ENCODE data around the gene GLIPR2.
"Not testable (repeated sequence)": the region's sequence is repeated elsewhere in the genome, so short reads cannot be mapped to it uniquely, and the experiment has no call there.

The GLIPR2 gene

GRCh38 chr9:36174271-36174670 is 37.7 kb downstream of the GLIPR2 start (continued):
- TF ChIP-seq, protein P1, sequence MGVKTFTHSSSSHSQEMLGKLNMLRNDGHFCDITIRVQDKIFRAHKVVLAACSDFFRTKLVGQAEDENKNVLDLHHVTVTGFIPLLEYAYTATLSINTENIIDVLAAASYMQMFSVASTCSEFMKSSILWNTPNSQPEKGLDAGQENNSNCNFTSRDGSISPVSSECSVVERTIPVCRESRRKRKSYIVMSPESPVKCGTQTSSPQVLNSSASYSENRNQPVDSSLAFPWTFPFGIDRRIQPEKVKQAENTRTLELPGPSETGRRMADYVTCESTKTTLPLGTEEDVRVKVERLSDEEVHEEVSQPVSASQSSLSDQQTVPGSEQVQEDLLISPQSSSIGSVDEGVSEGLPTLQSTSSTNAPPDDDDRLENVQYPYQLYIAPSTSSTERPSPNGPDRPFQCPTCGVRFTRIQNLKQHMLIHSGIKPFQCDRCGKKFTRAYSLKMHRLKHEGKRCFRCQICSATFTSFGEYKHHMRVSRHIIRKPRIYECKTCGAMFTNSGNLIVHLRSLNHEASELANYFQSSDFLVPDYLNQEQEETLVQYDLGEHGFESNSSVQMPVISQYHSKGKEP (tag by site-specific recombination; IDR thresholded peaks at IDR 0.05) = no peak
- TF ChIP-seq ZNF366 (tag by site-specific recombination; conservative IDR thresholded peaks at IDR 0.05) = no peak
- no peak for TF ChIP-seq SP2 (tag by site-specific recombination; IDR thresholded peaks at IDR 0.05)
- TF ChIP-seq SETDB1 (IDR thresholded peaks at IDR 0.05; ENCODE audit: insufficient read length, low read length) = no peak
- no peak for TF ChIP-seq ZNF473 (tag by site-specific recombination; IDR thresholded peaks at IDR 0.05)
- no peak for TF ChIP-seq ATF2 (tag by site-specific recombination; IDR thresholded peaks at IDR 0.05; ENCODE audit: low read depth)
- TF ChIP-seq ZNF202 (tag by site-specific recombination; IDR thresholded peaks at IDR 0.05; ENCODE audit: borderline replicate concordance) = no peak

GRCh38 chr9:36174731-36175130 is 38.2 kb downstream of the GLIPR2 start:
- ChIA-PET POLR2A (interaction anchor here (0.7 to 2.4 kb wide), 2 partner anchors 15 to 139 kb away, joined by 3 to 12 read pairs; partner anchors contain the start of gene CLTA), CTCF (interaction anchor here (2.2 to 4.6 kb wide), 2 partner anchors 8 to 72 kb away, joined by 8 to 31 read pairs; no protein-coding TSS in a partner anchor)
- H3K4me3 ChIP-seq (ENCODE audit: low read depth, low read length) = no peak overlapping the region

GRCh38 chr9:36175209-36175608 is 38.7 kb downstream of the GLIPR2 start:
- H3K36me3 ChIP-seq (ENCODE audit: control insufficient read depth in 2 of 2, insufficient read depth in 1 of 2, low read length in 2 of 2); H3K4me3 ChIP-seq (ENCODE audit: low read depth, low read length); H3K27ac ChIP-seq (ENCODE audit: extremely low read depth, low read depth, low read length); H3K9me3 ChIP-seq (ENCODE audit: control insufficient read depth, insufficient read depth, low read depth, low read length); H3K4me1 ChIP-seq (ENCODE audit: control insufficient read depth, insufficient read depth, low read length): not testable (repeated sequence)
- POLR2A ChIA-PET = interaction anchor here (0.7 to 2.4 kb wide), 2 partner anchors 15 to 139 kb away, joined by 3 to 12 read pairs; partner anchors contain the start of gene CLTA
- CTCF ChIA-PET = interaction anchor here (2.2 to 4.6 kb wide), 2 partner anchors 8 to 73 kb away, joined by 8 to 31 read pairs; no protein-coding TSS in a partner anchor

More at GRCh38 chr9:36174731-36175130, 38.2 kb downstream of the GLIPR2 start:
- H3K9me3 ChIP-seq (ENCODE audit: control insufficient read depth, insufficient read depth, low read depth, low read length) = no peaks in the 10 kb centered on the region
- TF ChIP-seq, protein P1 (tag by site-specific recombination; IDR thresholded peaks at IDR 0.05) = no peak
- no peak for TF ChIP-seq GLI4 (tag by site-specific recombination; IDR thresholded peaks at IDR 0.05)
- no peak for TF ChIP-seq TRIM28 (IDR thresholded peaks at IDR 0.05; ENCODE audit: borderline replicate concordance, low read length)
- no peak overlapping the region for H3K27ac ChIP-seq (ENCODE audit: extremely low read depth, low read depth, low read length)
- H3K4me1 ChIP-seq (ENCODE audit: control insufficient read depth, insufficient read depth, low read length) = no peaks in the 10 kb centered on the region
- H3K36me3 ChIP-seq (ENCODE audit: control insufficient read depth in 2 of 2, insufficient read depth in 1 of 2, low read length in 2 of 2) = no peaks in the 10 kb centered on the region

DNA sequence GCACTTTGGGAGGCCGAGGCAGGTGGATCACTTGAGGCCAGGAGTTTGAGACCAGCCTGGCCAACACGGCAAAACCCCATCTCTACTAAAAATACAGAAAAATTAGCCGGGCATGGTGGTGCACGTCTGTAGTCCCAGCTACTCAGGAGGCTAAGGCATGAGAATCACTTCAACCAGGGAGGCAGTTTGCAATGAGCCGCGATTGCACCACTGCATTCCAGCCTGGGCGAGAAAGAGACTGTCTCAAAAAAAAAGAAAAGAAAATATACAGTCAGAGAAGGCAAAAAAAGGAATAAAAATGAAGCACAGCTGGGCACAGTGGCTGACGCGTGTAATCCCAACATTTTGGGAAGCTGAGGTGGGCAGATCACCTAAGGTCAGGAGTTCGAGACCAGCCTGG is 40.0 kb downstream of the GLIPR2 start:
- H3K4me3 ChIP-seq (ENCODE audit: low read depth, low read length); H3K9me3 ChIP-seq (ENCODE audit: control insufficient read depth, insufficient read depth, low read depth, low read length); POLR2A ChIA-PET; H3K27ac ChIP-seq (ENCODE audit: extremely low read depth, low read depth, low read length); H3K36me3 ChIP-seq (ENCODE audit: control insufficient read depth in 2 of 2, insufficient read depth in 1 of 2, low read length in 2 of 2); H3K4me1 ChIP-seq (ENCODE audit: control insufficient read depth, insufficient read depth, low read length): not testable (repeated sequence)
- CTCF ChIA-PET = interaction anchor here (0.9 to 4.6 kb wide), 3 partner anchors 10 to 14 kb away, joined by 3 to 31 read pairs (median 3); partner anchors contain the start of gene CLTA

- CTCF ChIA-PET = interaction anchor here (0.6 to 4.6 kb wide), 3 partner anchors 11 to 73 kb away, joined by 3 to 31 read pairs (median 5); no protein-coding TSS in a partner anchor
- TF ChIP-seq MEIS1 (CRISPR knock-in tag; IDR thresholded peaks at IDR 0.05; ENCODE audit: borderline replicate concordance) = no peak
- no peak for TF ChIP-seq ZNF138 (tag by site-specific recombination; IDR thresholded peaks at IDR 0.05; ENCODE audit: borderline replicate concordance)
- TF ChIP-seq ZNF324 (tag by site-specific recombination; IDR thresholded peaks at IDR 0.05) = no peak
- TF ChIP-seq ZNF23 (tag by site-specific recombination; IDR thresholded peaks at IDR 0.05; ENCODE audit: borderline replicate concordance) = no peak
- TF ChIP-seq, protein P2, sequence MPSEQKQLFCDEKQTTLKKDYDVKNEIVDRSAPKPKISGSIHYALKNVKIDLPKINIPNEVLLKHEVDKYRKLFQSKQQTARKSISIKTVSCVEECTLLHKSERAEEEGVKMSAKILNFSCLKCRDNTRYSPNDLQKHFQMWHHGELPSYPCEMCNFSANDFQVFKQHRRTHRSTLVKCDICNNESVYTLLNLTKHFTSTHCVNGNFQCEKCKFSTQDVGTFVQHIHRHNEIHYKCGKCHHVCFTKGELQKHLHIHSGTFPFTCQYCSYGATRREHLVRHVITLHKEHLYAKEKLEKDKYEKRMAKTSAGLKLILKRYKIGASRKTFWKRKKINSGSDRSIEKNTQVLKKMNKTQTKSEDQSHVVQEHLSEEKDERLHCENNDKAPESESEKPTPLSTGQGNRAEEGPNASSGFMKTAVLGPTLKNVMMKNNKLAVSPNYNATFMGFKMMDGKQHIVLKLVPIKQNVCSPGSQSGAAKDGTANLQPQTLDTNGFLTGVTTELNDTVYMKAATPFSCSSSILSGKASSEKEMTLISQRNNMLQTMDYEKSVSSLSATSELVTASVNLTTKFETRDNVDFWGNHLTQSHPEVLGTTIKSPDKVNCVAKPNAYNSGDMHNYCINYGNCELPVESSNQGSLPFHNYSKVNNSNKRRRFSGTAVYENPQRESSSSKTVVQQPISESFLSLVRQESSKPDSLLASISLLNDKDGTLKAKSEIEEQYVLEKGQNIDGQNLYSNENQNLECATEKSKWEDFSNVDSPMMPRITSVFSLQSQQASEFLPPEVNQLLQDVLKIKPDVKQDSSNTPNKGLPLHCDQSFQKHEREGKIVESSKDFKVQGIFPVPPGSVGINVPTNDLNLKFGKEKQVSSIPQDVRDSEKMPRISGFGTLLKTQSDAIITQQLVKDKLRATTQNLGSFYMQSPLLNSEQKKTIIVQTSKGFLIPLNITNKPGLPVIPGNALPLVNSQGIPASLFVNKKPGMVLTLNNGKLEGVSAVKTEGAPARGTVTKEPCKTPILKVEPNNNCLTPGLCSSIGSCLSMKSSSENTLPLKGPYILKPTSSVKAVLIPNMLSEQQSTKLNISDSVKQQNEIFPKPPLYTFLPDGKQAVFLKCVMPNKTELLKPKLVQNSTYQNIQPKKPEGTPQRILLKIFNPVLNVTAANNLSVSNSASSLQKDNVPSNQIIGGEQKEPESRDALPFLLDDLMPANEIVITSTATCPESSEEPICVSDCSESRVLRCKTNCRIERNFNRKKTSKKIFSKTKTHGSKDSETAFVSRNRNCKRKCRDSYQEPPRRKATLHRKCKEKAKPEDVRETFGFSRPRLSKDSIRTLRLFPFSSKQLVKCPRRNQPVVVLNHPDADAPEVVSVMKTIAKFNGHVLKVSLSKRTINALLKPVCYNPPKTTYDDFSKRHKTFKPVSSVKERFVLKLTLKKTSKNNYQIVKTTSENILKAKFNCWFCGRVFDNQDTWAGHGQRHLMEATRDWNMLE (tag by site-specific recombination; conservative IDR thresholded peaks at IDR 0.05; ENCODE audit: low read depth) = no peak
- TF ChIP-seq ZNF112 (tag by site-specific recombination; IDR thresholded peaks at IDR 0.05) = no peak
- TF ChIP-seq ZNF133 (tag by site-specific recombination; IDR thresholded peaks at IDR 0.05) = no peak
Observed at GRCh38 chr9:36177571-36177970, 41.0 kb downstream of the GLIPR2 start.

More at GRCh38 chr9:36177571-36177970, 41.0 kb downstream of the GLIPR2 start:
- POLR2A ChIA-PET = interaction anchor here (0.6 to 1.3 kb wide), 3 partner anchors 10 to 82 kb away, joined by 3 to 5 read pairs (median 3); partner anchors contain the start of gene CLTA
- no peak overlapping the region for H3K4me3 ChIP-seq (ENCODE audit: low read depth, low read length)
- H3K4me1 ChIP-seq (ENCODE audit: control insufficient read depth, insufficient read depth, low read length) = no peaks in the 10 kb centered on the region
- H3K9me3 ChIP-seq (ENCODE audit: control insufficient read depth, insufficient read depth, low read depth, low read length) = no peaks in the 10 kb centered on the region
- H3K27ac ChIP-seq (ENCODE audit: extremely low read depth, low read depth, low read length) = no peak overlapping the region
- no peaks in the 10 kb centered on the region for H3K36me3 ChIP-seq (ENCODE audit: control insufficient read depth in 2 of 2, insufficient read depth in 1 of 2, low read length in 2 of 2)

Measured in HEK293 (cell line).